Trophoblast cell (in vitro differentiated cells and primary cell): ENCODE data around the gene VAT1.

Source experiments
- DNase-seq, 2 donors: peaks; one replicate each; pipeline ENCODE4 v3.0.0-alpha.2; 2016
- H2AFZ ChIP-seq: 2 replicates; pipeline ENCODE4 v1.6.1; 2013; ENCODE audit warnings: low read length, moderate library complexity, mild to moderate bottlenecking; ENCODE audit not compliant: insufficient read depth, poor library complexity
- H2AK5ac ChIP-seq: 2 replicates; pipeline ENCODE4 v1.6.1; 2013; ENCODE audit warnings: mild to moderate bottlenecking, low read length
- H2BK120ac ChIP-seq: 2 replicates; pipeline ENCODE4 v1.6.1; 2013; ENCODE audit warnings: low read length, mild to moderate bottlenecking, moderate library complexity; ENCODE audit not compliant: insufficient read depth, poor library complexity
- H2BK12ac ChIP-seq: 2 replicates; pipeline ENCODE4 v1.6.1; 2013; ENCODE audit warnings: mild to moderate bottlenecking, low read length, moderate library complexity
- H2BK5ac ChIP-seq: 2 replicates; pipeline ENCODE4 v1.6.1; 2013; ENCODE audit warnings: low read length, low read depth, moderate library complexity, mild to moderate bottlenecking; ENCODE audit not compliant: poor library complexity
- H3K14ac ChIP-seq: 2 replicates; pipeline ENCODE4 v1.6.1; 2013; ENCODE audit warnings: mild to moderate bottlenecking, low read length
- H3K18ac ChIP-seq: 2 replicates; pipeline ENCODE4 v1.6.1; 2013; ENCODE audit warnings: mild to moderate bottlenecking, low read length
- H3K23ac ChIP-seq: 2 replicates; pipeline ENCODE4 v1.6.1; 2013; ENCODE audit warnings: low read length
- H3K27ac ChIP-seq: 2 replicates; pipeline ENCODE4 v1.5.1; 2013; ENCODE audit warnings: low read depth, mild to moderate bottlenecking, inconsistent platforms, low read length, moderate library complexity
- H3K27me3 ChIP-seq: 2 replicates; pipeline ENCODE4 v1.6.1; 2013; ENCODE audit warnings: inconsistent platforms, mild to moderate bottlenecking, low read length, moderate library complexity; ENCODE audit not compliant: insufficient read depth
- H3K36me3 ChIP-seq, 2 experiments: 1 replicate in 1 of 2; 2 replicates in 1 of 2; pipeline ENCODE4 v1.6.1; 2013; ENCODE audit warnings: low read length in 2 of 2, mild to moderate bottlenecking in 2 of 2, moderate library complexity in 1 of 2; ENCODE audit not compliant: insufficient read depth in 2 of 2, control insufficient read depth in 1 of 2
- H3K4ac ChIP-seq: 2 replicates; pipeline ENCODE4 v1.6.1; 2013; ENCODE audit warnings: low read depth, mild to moderate bottlenecking, low read length, moderate library complexity
- H3K4me1 ChIP-seq, 2 experiments: 1 replicate in 1 of 2; 2 replicates in 1 of 2; pipeline ENCODE4 v1.6.1; 2013; ENCODE audit warnings: low read length in 2 of 2, mild to moderate bottlenecking in 2 of 2, moderate library complexity in 1 of 2; ENCODE audit not compliant: insufficient read depth in 2 of 2, control insufficient read depth in 1 of 2
- H3K4me2 ChIP-seq: 2 replicates; pipeline ENCODE4 v1.6.1; 2013; ENCODE audit warnings: inconsistent platforms, mild to moderate bottlenecking, low read length, moderate library complexity
- H3K4me3 ChIP-seq: 2 replicates; pipeline ENCODE4 v1.5.1; 2013; ENCODE audit warnings: mild to moderate bottlenecking, low read depth, low read length, inconsistent platforms
- H3K79me1 ChIP-seq: one replicate; pipeline ENCODE4 v1.6.1; 2013; ENCODE audit warnings: low read length
- H3K79me2 ChIP-seq: 2 replicates; pipeline ENCODE4 v1.6.1; 2013; ENCODE audit warnings: low read length, mild to moderate bottlenecking; ENCODE audit not compliant: control insufficient read depth, insufficient read depth, poor library complexity
- H3K9ac ChIP-seq: 2 replicates; pipeline ENCODE4 v1.6.1; 2013; ENCODE audit warnings: mild to moderate bottlenecking, low read length
- H3K9me3 ChIP-seq: 2 replicates; pipeline ENCODE4 v1.6.1; 2013; ENCODE audit warnings: low read depth, mild to moderate bottlenecking, control low read depth, inconsistent platforms, low read length; ENCODE audit not compliant: insufficient read depth
- H4K12ac ChIP-seq: 2 replicates; pipeline ENCODE4 v1.6.1; 2013; ENCODE audit warnings: low read depth, mild to moderate bottlenecking, low read length, moderate library complexity
- H4K8ac ChIP-seq: 2 replicates; pipeline ENCODE4 v1.6.1; 2013; ENCODE audit warnings: low read depth, mild to moderate bottlenecking, low read length, moderate library complexity
- H4K91ac ChIP-seq: one replicate; pipeline ENCODE4 v1.6.1; 2013; ENCODE audit warnings: low read depth, mild to moderate bottlenecking, low read length, moderate library complexity
- WGBS: extraction: QIAGEN DNeasy Blood & Tissue Kit; methylation state at CpG from one replicate; pipeline ENCODE4 v1.1.7; 2013; ENCODE audit warnings: missing lambda C conversion rate; ENCODE audit not compliant: insufficient read length, insufficient coverage; ENCODE audit errors: extremely low coverage; 5-methylcytosine and 5-hydroxymethylcytosine counted together

The VAT1 gene

DNA sequence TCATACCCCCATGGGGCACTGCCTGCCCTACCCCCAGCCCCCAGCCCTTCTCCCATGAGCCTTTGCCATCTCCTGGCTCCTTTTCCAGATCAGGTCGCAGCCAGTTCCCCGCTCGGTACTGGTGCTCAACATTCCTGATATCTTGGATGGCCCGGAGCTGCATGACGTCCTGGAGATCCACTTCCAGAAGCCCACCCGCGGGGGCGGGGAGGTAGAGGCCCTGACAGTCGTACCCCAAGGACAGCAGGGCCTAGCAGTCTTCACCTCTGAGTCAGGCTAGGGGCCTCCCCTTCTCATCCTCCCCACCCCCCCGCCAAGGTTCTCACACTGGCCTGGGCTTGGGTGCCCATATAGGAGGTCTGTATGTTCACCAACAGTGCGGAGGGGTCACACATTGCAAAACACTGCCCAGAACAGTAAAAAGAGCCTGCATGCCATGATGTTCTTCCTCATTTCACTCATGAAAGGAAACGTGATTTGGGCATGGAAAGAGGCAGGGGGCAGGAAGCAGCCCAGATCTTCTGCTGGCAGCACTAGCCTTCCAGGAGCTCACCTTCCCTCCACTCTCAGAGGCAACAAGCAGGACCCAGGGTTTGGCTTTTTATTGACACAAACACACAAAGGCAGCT lies 8.1 kb downstream of the VAT1 start:
- H3K23ac ChIP-seq = no peak overlapping the region

DNA sequence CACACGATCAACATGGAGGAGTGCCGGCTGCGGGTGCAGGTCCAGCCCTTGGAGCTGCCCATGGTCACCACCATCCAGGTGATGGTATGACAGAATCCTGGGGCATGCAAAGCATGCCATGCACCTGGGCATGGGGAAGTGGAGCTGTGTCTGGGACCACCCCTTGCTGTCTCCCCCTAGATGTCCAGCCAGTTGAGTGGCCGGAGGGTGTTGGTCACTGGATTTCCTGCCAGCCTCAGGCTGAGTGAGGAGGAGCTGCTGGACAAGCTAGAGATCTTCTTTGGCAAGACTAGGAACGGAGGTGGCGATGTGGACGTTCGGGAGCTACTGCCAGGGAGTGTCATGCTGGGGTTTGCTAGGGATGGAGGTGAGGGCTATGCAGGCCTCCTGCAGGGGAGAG lies 8.9 kb downstream of the VAT1 start:
- Histone ChIP-seq H2BK120ac (no peak overlapping the region), H3K23ac (no peak overlapping the region), H3K27ac (no peak overlapping the region), H3K14ac (no peak overlapping the region), H2BK12ac (no peak overlapping the region), H3K18ac (no peak overlapping the region), H3K9ac (no peak overlapping the region), H2AFZ (no peak overlapping the region), H4K91ac (no peak overlapping the region), H3K79me2 (no peaks in the 10 kb centered on the region), H3K4ac (no peak overlapping the region), H4K8ac (no peak overlapping the region), H3K4me3 (no peak overlapping the region), H2BK5ac (no peak overlapping the region), H3K9me3 (peaks cover 2% of the 10 kb centered on the region), H3K4me1 (peaks cover 2 to 4% of the 10 kb centered on the region in 2 experiments), H2AK5ac (no peak overlapping the region), H3K4me2 (no peak overlapping the region), H3K27me3 (no peaks in the 10 kb centered on the region), H3K79me1 (no peaks in the 10 kb centered on the region), H4K12ac (no peak overlapping the region), H3K36me3 (peaks cover 34 to 39% of the 10 kb centered on the region in 2 experiments)
- peak in 1 of 2 donors; percentile 26 for DNase-seq
- no CpG with 5 or more reads among the region's 8 CpGs for WGBS

More for the DNA sequence above, 8.1 kb downstream of the VAT1 start:
- H3K4ac ChIP-seq = no peak overlapping the region
- no peak overlapping the region for H4K8ac ChIP-seq
- no peak overlapping the region for H3K27ac ChIP-seq
- H2BK5ac ChIP-seq = no peak overlapping the region
- H3K9ac ChIP-seq = no peak overlapping the region
- no peak overlapping the region for H2BK12ac ChIP-seq
- H3K4me2 ChIP-seq = no peak overlapping the region
- peaks cover 37 to 43% of the 10 kb centered on the region in 2 experiments for H3K36me3 ChIP-seq
- no peak overlapping the region for H3K14ac ChIP-seq
- H3K79me2 ChIP-seq = no peaks in the 10 kb centered on the region
- no CpG with 5 or more reads among the region's 12 CpGs for WGBS
- H2BK120ac ChIP-seq = no peak overlapping the region
- no peaks in the 10 kb centered on the region for H3K27me3 ChIP-seq
- no peak overlapping the region for H4K91ac ChIP-seq
- no peak overlapping the region for H4K12ac ChIP-seq
- DNase-seq = no peak
- H3K18ac ChIP-seq = no peak overlapping the region
- no peak overlapping the region for H2AFZ ChIP-seq
- no peak overlapping the region for H3K4me3 ChIP-seq
- H3K4me1 ChIP-seq = peaks cover 6 to 8% of the 10 kb centered on the region in 2 experiments
- no peak overlapping the region for H2AK5ac ChIP-seq
- no peaks in the 10 kb centered on the region for H3K79me1 ChIP-seq
- peaks cover 2% of the 10 kb centered on the region for H3K9me3 ChIP-seq

DNA sequence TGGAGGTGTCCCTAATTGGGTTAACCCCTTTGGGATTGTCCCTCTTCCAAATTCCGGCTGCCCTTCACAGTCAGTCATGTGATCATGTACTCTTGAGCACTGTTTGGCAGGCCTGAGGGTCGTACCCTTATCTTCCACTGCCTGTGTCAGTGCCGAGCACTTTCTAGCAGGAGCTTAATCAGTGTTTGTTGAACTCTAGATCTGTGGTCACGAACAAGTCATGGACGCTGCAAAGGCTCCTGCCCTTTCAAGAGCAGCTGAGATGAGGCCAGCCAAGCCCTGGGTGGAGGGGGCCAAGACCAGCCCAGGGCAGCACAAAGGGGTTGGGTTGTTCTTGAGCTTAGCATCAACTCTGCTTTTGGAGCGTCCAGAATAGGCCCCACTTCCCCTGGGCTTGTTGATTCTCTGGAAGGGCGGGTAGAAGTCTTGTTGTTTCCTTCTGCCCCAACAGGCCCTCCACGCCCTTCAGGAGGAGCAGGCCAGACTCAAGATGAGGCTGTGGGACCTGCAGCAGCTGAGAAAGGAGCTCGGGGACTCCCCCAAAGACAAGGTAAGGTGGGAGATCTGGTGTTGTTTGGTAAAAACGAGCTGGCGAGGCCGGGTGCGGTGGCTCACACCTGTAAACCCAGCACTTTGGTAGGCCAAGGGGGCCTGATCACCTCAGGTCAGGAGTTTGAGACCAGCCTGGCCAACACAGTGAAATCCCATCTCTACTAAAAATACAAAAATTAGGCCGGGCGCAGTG lies 10.3 kb downstream of the VAT1 start:
- H3K79me1 ChIP-seq = no peaks in the 10 kb centered on the region
- WGBS = no CpG with 5 or more reads among the region's 15 CpGs
- no peak overlapping the region for H3K4me3 ChIP-seq
- no peak overlapping the region for H2AK5ac ChIP-seq
- H3K4me2 ChIP-seq = no peak overlapping the region
- H3K9me3 ChIP-seq = peaks cover 2% of the 10 kb centered on the region
- H3K18ac ChIP-seq = no peak overlapping the region
- H3K36me3 ChIP-seq = peaks cover 26 to 31% of the 10 kb centered on the region in 2 experiments
- H3K27ac ChIP-seq = no peak overlapping the region
- H4K12ac ChIP-seq = no peak overlapping the region
- no peaks in the 10 kb centered on the region for H3K27me3 ChIP-seq
- no peak overlapping the region for H2BK12ac ChIP-seq
- no peak overlapping the region for H2BK5ac ChIP-seq
- no peak overlapping the region for H3K23ac ChIP-seq
- no peak overlapping the region for H3K9ac ChIP-seq
- H3K14ac ChIP-seq = no peak overlapping the region
- DNase-seq = no peak
- H3K79me2 ChIP-seq = no peaks in the 10 kb centered on the region
- no peak overlapping the region for H2AFZ ChIP-seq
- peaks cover 0 to under 1% of the 10 kb centered on the region in 2 experiments for H3K4me1 ChIP-seq
- H3K4ac ChIP-seq = no peak overlapping the region
- no peak overlapping the region for H4K8ac ChIP-seq
- no peak overlapping the region for H4K91ac ChIP-seq
- no peak overlapping the region for H2BK120ac ChIP-seq

DNA sequence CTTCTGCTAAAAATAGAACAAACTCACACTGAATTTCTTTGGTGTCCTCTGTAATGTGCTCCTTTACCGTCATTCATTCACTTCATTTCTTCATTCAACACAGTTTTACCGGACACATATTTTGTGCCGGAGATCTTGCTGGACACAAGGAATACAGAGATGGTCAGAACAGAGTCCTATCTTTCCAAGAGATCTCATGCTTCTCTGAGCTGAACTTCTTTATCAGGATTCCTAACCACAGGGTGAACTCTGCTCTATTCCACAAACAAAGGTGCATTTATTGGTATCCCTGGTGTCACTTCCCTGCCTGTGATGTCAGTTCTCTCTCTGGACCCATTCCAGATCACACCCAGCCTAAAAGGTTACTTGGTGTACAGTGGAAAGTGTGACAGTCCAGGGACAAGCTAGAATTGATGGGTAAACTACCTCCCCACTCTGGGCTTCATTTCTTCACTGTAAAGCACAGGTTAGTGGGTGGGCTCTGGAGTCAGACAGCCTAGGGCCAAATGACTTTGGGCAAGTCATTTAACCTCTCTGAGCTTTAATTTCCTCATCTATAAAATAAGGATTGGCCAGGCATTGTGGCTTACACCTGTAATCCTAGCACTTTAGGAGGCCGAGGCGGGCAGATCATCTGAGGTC lies 11.4 kb downstream of the VAT1 start:
- Histone ChIP-seq H3K9ac (no peak overlapping the region), H2BK120ac (no peak overlapping the region), H3K79me2 (no peaks in the 10 kb centered on the region), H2AFZ (no peak overlapping the region), H3K4me1 (peaks cover 0 to 3% of the 10 kb centered on the region in 2 experiments), H3K23ac (no peak overlapping the region), H3K27ac (no peak overlapping the region), H3K4me3 (no peak overlapping the region), H3K14ac (no peak overlapping the region), H4K12ac (no peak overlapping the region), H3K79me1 (no peaks in the 10 kb centered on the region), H4K8ac (no peak overlapping the region), H3K27me3 (no peaks in the 10 kb centered on the region), H3K18ac (no peak overlapping the region), H3K36me3 (peaks cover 17 to 22% of the 10 kb centered on the region in 2 experiments), H3K9me3 (peaks cover 2% of the 10 kb centered on the region), H2BK5ac (no peak overlapping the region), H4K91ac (no peak overlapping the region), H2AK5ac (no peak overlapping the region), H3K4ac (no peak overlapping the region), H3K4me2 (no peak overlapping the region), H2BK12ac (no peak overlapping the region)
- DNase-seq = peak in 1 of 2 donors; percentile 46
- no CpG with 5 or more reads among the region's 5 CpGs for WGBS
